WERI-Rb-1 (cell line): ENCODE data around the gene PLA2G2D.

ENCODE experiments used
- DNase-seq: peaks from one replicate; pipeline ENCODE4 v3.0.0-alpha.2; 2020
- H3K27ac ChIP-seq: fragments of 250-450 bp; sonication (Bioruptor Pico); 2 replicates; pipeline ENCODE4 v1.5.1; 2020; ENCODE audit warnings: mild to moderate bottlenecking, moderate library complexity
- H3K27me3 ChIP-seq: fragments of 250-450 bp; sonication (Bioruptor Pico); 2 replicates; pipeline ENCODE4 v1.5.1; 2021; ENCODE audit warnings: mild to moderate bottlenecking, low read depth, moderate library complexity; ENCODE audit not compliant: insufficient read depth, severe bottlenecking
- H3K36me3 ChIP-seq: fragments of 250-450 bp; sonication (Bioruptor Pico); 2 replicates; pipeline ENCODE4 v1.5.1; 2020; ENCODE audit warnings: mild to moderate bottlenecking, moderate library complexity
- H3K4me3 ChIP-seq: 2 replicates; pipeline ENCODE4 v1.5.1; 2011; ENCODE audit warnings: low read depth, mild to moderate bottlenecking, control low read depth, low read length
- H3K9me3 ChIP-seq: fragments of 250-450 bp; sonication (Bioruptor Pico); 2 replicates; pipeline ENCODE4 v1.5.1; 2021; ENCODE audit warnings: mild to moderate bottlenecking, moderate library complexity; ENCODE audit not compliant: severe bottlenecking
- TF ChIP-seq, protein P1 (sequence below): IDR thresholded peaks from 2 replicates; pipeline ENCODE4 v1.5.1; 2011; ENCODE audit warnings: low read depth, mild to moderate bottlenecking, control low read depth, inconsistent platforms, low read length

The PLA2G2D gene

GRCh38 chr1:20164694-20165202, 45.4 kb upstream of the PLA2G2D start:
- no peaks in the 10 kb centered on the region for H3K36me3 ChIP-seq
- H3K9me3 ChIP-seq = peaks cover 37% of the 10 kb centered on the region
- TF ChIP-seq, protein P1, sequence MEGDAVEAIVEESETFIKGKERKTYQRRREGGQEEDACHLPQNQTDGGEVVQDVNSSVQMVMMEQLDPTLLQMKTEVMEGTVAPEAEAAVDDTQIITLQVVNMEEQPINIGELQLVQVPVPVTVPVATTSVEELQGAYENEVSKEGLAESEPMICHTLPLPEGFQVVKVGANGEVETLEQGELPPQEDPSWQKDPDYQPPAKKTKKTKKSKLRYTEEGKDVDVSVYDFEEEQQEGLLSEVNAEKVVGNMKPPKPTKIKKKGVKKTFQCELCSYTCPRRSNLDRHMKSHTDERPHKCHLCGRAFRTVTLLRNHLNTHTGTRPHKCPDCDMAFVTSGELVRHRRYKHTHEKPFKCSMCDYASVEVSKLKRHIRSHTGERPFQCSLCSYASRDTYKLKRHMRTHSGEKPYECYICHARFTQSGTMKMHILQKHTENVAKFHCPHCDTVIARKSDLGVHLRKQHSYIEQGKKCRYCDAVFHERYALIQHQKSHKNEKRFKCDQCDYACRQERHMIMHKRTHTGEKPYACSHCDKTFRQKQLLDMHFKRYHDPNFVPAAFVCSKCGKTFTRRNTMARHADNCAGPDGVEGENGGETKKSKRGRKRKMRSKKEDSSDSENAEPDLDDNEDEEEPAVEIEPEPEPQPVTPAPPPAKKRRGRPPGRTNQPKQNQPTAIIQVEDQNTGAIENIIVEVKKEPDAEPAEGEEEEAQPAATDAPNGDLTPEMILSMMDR = no peak
- H3K27me3 ChIP-seq = peaks cover 72% of the 10 kb centered on the region
- DNase-seq = no peak
- no peak overlapping the region for H3K4me3 ChIP-seq
- no peak overlapping the region for H3K27ac ChIP-seq

DNA sequence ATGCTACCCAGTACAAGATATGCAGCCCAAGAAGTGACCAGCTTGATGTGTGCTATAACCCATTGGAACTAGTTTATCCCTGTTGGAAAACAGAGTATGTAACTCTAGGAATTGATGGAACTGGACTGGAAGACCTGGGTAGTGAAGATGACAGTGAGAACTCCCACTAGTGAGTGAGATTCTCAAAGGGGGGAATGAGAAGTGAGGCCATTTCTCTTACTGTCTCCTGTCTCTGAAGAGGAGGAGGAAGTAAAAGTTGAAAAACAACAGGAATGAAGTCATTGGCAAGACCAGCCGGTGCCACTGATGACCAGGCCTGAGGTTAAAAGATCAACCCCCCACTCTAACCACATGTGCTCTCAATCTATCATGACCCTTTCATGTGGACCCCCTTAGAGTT, 40.7 kb upstream of the PLA2G2D start:
- DNase-seq = no peak
- H3K4me3 ChIP-seq = no peak overlapping the region
- H3K27me3 ChIP-seq = peaks cover 43% of the 10 kb centered on the region
- no peak overlapping the region for H3K27ac ChIP-seq
- TF ChIP-seq, protein P1 = no peak
- peaks cover 36% of the 10 kb centered on the region for H3K9me3 ChIP-seq
- no peaks in the 10 kb centered on the region for H3K36me3 ChIP-seq

- H3K27me3 ChIP-seq = peaks cover 28% of the 10 kb centered on the region
- no peak overlapping the region for H3K4me3 ChIP-seq
- no peak for DNase-seq
- peaks cover 26% of the 10 kb centered on the region for H3K9me3 ChIP-seq
- no peak overlapping the region for H3K27ac ChIP-seq
- no peaks in the 10 kb centered on the region for H3K36me3 ChIP-seq
- TF ChIP-seq, protein P1 = no peak
Measured at GRCh38 chr1:20158358-20159070, 39.2 kb upstream of the PLA2G2D start.

DNA sequence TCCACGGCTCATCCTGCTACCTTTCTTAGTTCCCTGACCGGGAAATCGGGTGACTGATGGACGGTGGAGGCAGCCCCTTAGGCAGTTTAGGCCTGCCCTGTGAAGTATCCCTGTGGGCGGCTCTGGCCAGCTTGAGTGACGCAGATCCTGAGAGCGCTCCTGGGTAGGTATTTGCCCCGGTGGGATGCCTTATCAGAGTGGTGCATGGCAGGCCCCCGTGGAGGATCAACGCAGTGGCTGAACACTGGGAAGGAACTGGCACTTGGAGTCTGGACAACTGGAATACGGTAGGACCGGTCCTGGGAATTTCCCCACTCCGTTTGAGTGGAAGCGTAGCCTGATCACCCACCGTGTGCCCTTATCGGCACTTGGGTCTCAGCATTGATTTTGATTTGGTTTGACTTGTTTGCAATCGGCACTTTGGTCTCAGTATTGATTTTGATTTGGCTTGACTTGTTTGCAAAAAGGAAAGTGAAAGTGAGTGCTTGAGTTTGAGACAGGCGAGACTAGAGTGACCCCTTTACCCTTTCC, 35.0 kb upstream of the PLA2G2D start:
- Histone ChIP-seq H3K9me3 (peaks cover under 1% of the 10 kb centered on the region), H3K27me3 (peaks cover 5% of the 10 kb centered on the region), H3K4me3 (no peak overlapping the region), H3K27ac (no peak overlapping the region), H3K36me3 (no peaks in the 10 kb centered on the region)
- no peak for DNase-seq
- TF ChIP-seq, protein P1 = no peak

- DNase-seq = no peak
- Histone ChIP-seq H3K27ac (no peak overlapping the region), H3K9me3 (no peaks in the 10 kb centered on the region), H3K27me3 (peaks cover 5% of the 10 kb centered on the region), H3K4me3 (no peak overlapping the region), H3K36me3 (no peaks in the 10 kb centered on the region)
- TF ChIP-seq, protein P1 = no peak
Measured at GRCh38 chr1:20153000-20153418, 33.7 kb upstream of the PLA2G2D start.

DNA sequence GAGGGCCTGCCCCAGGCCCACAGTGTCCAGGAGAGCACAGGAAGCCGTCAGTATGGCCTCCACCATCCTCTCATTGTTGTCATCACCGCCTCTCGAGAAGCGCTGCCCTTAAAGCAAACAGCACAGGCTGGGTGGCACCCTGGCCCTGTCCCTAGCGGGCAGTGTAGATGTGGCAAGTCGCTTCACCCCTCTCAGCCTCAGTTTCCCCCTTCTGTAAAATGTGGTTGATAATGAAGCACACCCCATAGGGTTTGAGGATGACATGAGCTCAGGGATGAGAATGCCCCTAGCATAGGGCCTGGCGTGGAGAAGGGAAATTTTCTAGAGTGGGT, 33.2 kb upstream of the PLA2G2D start:
- Histone ChIP-seq H3K36me3 (no peaks in the 10 kb centered on the region), H3K4me3 (no peak overlapping the region), H3K27me3 (peaks cover under 1% of the 10 kb centered on the region), H3K27ac (no peak overlapping the region), H3K9me3 (no peaks in the 10 kb centered on the region)
- TF ChIP-seq, protein P1 = no peak
- no peak for DNase-seq
